Activated gamma-delta T cell treated with anti-CD3 and anti-CD28 coated beads, Interleukin-2, amount 50 U/mL, for 16 hours (primary cell): ENCODE data around the gene SPAG16.

Experiments used
- DNase-seq: peaks from one replicate; pipeline ENCODE4 v3.0.0-alpha.2; 2020; ENCODE audit warnings: low read depth

Gene SPAG16

GRCh38 chr2:214079032-214079431 lies 794.8 kb downstream of the SPAG16 start:
- DNase-seq = no peak

- no peak for DNase-seq
These were observed 804.3 kb downstream of the SPAG16 start for GRCh38 chr2:214088536-214088935.

- no peak for DNase-seq
These were observed 812.0 kb downstream of the SPAG16 start for GRCh38 chr2:214096208-214096715.

- DNase-seq = no peak
These were observed 814.5 kb downstream of the SPAG16 start for GRCh38 chr2:214098811-214099210.

GRCh38 chr2:214100488-214100887 lies 816.2 kb downstream of the SPAG16 start:
- no peak for DNase-seq

- no peak for DNase-seq
These were observed 819.2 kb downstream of the SPAG16 start for GRCh38 chr2:214103276-214104001.

GRCh38 chr2:214104219-214104618 lies 820.0 kb downstream of the SPAG16 start:
- DNase-seq = no peak

- no peak for DNase-seq
These were observed 820.7 kb downstream of the SPAG16 start for GRCh38 chr2:214104967-214105366.

GRCh38 chr2:214107726-214108125 lies 823.5 kb downstream of the SPAG16 start:
- no peak for DNase-seq

GRCh38 chr2:214108598-214108997 lies 824.3 kb downstream of the SPAG16 start:
- DNase-seq = no peak

- DNase-seq = no peak
These were observed 832.8 kb downstream of the SPAG16 start for GRCh38 chr2:214117054-214117453.

- DNase-seq = no peak
These were observed 841.9 kb downstream of the SPAG16 start for GRCh38 chr2:214126135-214126534.

- no peak for DNase-seq
These were observed 842.9 kb downstream of the SPAG16 start for GRCh38 chr2:214127170-214127569.

- DNase-seq = no peak
These were observed 843.3 kb downstream of the SPAG16 start for GRCh38 chr2:214127571-214127970.

- no peak for DNase-seq
These were observed 843.8 kb downstream of the SPAG16 start for GRCh38 chr2:214128040-214128439.

GRCh38 chr2:214130114-214130513 lies 845.9 kb downstream of the SPAG16 start:
- DNase-seq = no peak

- DNase-seq = no peak
These were observed 851.7 kb downstream of the SPAG16 start for GRCh38 chr2:214135966-214136365.

- no peak for DNase-seq
These were observed 854.5 kb downstream of the SPAG16 start for GRCh38 chr2:214138779-214139178.

GRCh38 chr2:214139630-214140284 lies 855.5 kb downstream of the SPAG16 start:
- no peak for DNase-seq

- no peak for DNase-seq
These were observed 872.7 kb downstream of the SPAG16 start for GRCh38 chr2:214156971-214157370.

- DNase-seq = no peak
These were observed 874.6 kb downstream of the SPAG16 start for GRCh38 chr2:214158851-214159250.

- no peak for DNase-seq
These were observed 885.0 kb downstream of the SPAG16 start for GRCh38 chr2:214169281-214169680.

GRCh38 chr2:214169736-214170135 lies 885.5 kb downstream of the SPAG16 start:
- no peak for DNase-seq

- no peak for DNase-seq
These were observed 890.3 kb downstream of the SPAG16 start for GRCh38 chr2:214174563-214174962.
